GM19351 (cell line): ENCODE data around the gene MARVELD3.

ENCODE experiments used
- ATAC-seq: cut with Tn5 transposase; IDR thresholded peaks from one replicate; pipeline ENCODE4 v1.9.1; 2021; ENCODE audit warnings: mild to moderate bottlenecking, moderate library complexity; ENCODE audit not compliant: unreplicated experiment

Gene MARVELD3

DNA sequence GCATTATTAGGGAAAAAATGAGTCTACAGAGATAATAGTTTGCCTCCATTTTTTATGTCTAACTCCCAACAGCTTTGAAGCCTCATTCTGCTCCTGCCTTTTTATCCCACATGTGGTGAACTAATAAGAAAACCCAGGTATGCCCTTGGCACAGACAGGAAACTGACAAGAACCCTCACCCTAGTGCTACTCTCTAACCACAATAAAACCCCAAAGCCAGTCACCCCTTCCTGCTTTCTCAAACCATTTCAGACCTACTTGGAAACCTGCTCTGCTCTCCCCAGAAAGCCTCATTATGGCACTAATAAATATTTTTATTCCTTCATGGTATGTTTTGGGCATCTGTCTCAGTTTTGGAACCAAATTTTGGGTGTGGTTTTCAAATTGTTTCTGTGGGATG lies 3.9 kb upstream of the MARVELD3 start:
- no peak for ATAC-seq

- ATAC-seq = no peak
Measured at GRCh38 chr16:71623597-71623996, 2.4 kb upstream of the MARVELD3 start.

- no peak for ATAC-seq
Measured at GRCh38 chr16:71625113-71625850, 702 bp upstream of the MARVELD3 start.

DNA sequence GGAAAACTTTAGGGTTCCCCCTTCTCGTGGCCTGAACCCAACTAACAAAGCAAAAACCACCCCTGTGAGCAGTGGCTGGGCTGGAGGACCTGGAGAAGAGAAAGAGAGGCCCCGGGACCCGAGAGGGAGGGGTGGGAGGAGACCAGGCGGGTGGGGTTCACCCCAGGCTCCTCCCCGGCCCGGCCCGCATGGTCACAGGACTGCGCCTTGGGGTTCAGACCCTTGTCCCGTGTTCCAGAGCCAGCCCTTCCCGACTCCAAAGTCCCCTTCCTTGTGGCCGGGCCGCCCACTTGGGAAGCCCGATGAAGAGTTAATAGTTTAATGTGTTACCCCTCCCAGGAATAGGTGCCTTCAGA lies 852 bp downstream of the MARVELD3 start:
- no peak for ATAC-seq

- no peak for ATAC-seq
Measured at GRCh38 chr16:71627731-71628181, 1.8 kb downstream of the MARVELD3 start.

DNA sequence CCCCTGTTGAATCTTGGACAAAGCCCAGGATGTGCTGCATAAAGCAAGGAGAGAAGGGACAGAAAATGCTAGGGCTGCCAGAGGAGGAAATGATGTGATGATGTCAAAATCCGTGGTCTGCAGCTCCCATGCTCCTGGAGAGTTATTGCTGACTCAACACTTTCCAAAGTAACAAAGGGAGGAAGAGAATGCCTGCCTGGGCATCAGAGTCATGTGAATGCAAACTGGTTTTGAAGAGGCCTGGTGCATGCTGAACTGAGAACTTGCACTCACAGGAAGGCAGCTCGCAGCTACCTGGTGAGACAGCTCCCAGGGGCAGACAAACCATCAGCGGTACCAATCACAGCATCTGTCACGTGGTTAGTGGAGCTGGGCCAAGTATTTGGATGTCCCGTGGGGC lies 2.8 kb downstream of the MARVELD3 start:
- no peak for ATAC-seq

DNA sequence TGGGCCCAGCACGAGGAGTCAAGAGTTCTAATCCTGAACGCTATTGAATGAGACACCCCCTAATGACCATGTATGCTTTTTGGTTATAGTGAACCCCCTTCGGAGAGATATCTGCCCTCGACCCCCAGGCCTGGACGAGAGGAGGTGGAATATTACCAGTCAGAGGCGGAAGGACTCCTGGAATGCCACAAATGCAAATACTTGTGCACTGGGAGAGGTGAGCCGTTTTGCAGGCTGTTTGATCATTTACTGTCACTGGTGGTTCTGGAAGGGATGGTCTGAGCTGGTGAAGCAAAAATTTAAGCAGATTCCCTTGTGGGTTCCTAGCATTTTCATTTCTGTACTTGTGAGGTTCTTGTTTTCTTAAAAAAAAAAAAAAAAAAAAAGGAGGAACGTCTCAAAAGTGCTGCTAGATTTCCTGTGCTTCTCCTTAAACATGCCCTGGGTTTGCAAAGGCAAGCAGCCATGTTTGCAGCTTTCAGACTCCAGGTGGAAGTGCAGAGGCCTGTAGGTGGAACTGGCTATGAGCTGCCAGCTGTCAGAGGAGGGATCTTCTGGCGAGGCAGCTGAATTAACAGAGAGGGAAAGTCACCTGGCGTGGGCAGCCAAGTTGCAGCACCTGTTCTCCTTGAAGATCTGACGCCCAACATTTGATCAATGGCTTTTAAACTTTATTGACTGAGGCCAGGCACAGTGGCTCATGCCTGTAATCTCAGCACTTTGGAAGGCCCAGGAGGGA lies 3.5 kb downstream of the MARVELD3 start:
- no peak for ATAC-seq

GRCh38 chr16:71630808-71631207 lies 4.8 kb downstream of the MARVELD3 start:
- no peak for ATAC-seq

DNA sequence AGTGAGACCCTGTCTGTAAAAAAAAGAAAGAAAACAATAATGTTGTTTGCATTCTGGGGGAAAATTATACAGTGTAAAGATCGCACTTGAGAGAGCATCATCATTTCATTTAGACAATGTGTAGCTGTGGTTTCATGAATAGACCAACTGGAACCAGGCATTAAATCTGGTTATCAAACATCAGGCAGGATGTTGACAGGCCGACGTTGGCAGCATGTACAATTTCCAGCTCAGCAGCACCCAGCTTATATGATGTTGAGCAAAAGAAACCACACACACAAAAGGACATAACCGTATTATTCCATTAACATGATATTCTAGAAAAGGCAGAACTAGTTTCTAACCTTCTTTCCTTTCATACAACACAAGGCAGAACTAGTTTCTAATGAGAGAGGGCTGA lies 5.8 kb downstream of the MARVELD3 start:
- no peak for ATAC-seq

- ATAC-seq = no peak
Measured at GRCh38 chr16:71635632-71636031, 9.6 kb downstream of the MARVELD3 start.

- ATAC-seq = no peak
Measured at GRCh38 chr16:71637398-71637797, 11.4 kb downstream of the MARVELD3 start.

GRCh38 chr16:71645450-71645849 lies 19.5 kb downstream of the MARVELD3 start:
- no peak for ATAC-seq

DNA sequence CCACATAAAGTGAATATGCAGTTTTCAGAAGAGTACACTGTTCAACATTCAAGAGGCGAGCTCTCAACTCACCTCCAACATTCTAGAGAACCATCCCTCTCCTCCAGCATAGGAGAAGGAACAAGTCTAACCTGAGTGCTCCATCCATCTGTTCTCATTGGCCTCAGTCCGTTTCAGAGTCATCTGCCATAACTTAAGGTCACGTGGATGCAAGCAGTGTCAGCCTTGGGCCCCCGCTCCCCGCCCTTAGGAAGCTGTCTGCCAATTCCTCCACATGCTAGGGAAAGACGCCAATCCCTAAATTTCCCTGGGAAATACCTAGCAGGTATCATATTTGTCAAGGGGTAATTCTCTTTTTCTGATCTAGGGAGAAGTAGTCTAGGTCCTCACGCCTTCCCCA lies 21.4 kb downstream of the MARVELD3 start:
- no peak for ATAC-seq

- ATAC-seq = no peak
Measured at GRCh38 chr16:71648162-71648561, 22.2 kb downstream of the MARVELD3 start.

DNA sequence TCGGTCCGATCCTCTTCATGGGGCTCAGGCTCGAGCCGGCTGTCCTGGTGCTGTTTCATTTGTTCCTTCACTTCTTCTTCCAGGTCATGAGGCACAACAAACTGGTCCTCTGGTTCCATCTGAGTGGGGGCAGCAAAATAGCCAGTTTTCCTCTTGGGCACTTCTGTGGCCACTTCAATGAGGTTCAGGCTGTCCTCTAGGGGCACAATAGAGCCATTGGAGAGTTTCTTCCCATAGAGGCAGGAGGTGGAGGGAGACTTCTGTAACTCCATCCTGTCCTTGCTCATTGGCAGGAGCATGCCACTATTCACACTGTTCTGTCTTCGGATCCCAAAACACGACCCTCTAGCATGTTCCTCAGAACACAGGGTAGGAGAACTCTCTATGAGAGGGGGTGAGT lies 22.9 kb downstream of the MARVELD3 start:
- no peak for ATAC-seq

DNA sequence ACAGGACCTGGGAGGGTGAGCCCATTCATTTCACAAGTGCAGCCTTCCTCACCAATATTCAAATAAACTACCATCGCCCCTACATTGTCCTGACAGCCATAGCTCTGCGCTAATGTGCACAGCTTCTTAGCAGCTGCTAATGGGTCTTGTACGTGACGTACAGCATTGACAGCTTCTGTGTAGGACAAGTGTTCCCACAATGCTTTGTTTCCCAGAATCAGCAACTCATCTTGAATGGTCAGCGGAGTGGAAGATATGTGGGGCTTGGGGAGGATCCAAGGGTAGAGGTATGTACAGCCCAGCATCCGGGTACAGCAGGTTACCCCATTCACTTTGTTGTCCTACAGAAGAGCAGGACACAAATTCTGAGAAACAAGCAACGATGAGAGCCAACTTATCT lies 23.7 kb downstream of the MARVELD3 start:
- ATAC-seq = no peak

GRCh38 chr16:71658771-71659170 lies 32.8 kb downstream of the MARVELD3 start:
- no peak for ATAC-seq

DNA sequence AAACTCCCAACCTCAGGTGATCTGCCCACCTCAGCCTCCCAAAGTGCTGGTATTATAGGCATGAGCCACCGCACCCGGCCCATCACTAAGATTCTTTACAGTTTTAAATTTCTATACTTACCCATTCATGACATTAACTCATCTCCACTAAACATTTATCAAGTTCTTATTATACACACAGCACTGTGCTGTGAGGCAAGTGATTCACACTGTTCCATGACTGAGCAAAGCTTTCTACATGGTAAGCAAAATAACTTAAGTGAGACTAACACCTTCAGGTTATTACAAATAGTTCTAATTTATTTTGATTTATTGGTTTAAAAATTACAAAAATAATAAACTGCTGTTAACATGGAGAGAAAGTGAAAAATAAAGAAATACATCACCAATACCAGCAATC lies 33.5 kb downstream of the MARVELD3 start:
- no peak for ATAC-seq

DNA sequence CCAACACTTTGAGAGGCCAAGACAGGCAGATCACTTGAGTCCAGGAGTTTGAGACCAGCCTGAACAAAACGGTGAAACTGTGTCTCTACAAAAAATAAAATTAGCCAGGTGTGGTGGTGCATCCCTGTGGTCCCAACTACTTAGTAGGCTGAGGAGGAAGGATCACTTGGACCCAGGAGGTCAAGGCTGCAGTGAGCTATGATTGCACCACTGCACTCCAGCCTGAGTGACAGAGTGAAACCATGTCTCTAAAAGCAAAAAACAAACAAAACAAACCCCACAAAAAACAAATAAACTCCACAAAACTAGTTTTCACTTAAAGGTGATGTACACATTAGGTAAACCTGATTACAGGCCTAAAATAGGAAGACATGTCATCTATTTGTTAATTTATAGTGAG lies 40.3 kb downstream of the MARVELD3 start:
- no peak for ATAC-seq

- no peak for ATAC-seq
Measured at GRCh38 chr16:71666928-71667707, 41.1 kb downstream of the MARVELD3 start.

DNA sequence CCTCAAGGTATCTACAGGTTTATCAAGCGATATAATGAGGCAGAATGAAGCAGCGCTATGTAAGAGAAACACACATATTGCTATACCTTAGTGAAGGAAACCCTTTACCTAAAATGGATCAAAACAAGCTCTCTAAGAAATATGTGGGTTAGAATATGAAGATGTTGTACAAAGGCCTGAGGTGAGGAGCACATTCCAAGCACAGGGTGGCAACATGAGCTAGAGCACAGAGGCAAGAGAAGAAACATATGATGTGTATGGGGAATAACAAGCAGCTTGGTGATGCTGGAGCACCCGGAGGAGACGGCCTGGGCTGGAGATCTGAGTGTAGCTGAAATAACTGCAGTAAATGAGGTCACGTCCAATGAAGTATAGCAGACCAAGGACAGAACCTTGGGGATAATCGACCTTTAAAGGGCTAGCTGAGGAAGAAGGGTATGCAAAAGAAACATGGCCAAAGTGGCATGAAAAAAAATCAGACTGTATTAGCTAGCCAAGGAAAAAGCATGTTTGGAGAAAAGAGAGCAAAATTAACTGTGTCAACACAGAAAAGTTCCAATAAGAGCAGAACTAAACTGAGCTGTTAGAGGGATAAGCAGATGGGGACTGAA lies 44.0 kb downstream of the MARVELD3 start:
- no peak for ATAC-seq
